ENCODE results near the gene GPSM1. TPM values are rescaled to one million over a fixed set of nuclear protein-coding genes. Genes with fewer than 3 reads are reported as not detected.

GPSM1 gene
- total RNA-seq, 1 experiment from 2014 or later: 24.7 TPM

DNA sequence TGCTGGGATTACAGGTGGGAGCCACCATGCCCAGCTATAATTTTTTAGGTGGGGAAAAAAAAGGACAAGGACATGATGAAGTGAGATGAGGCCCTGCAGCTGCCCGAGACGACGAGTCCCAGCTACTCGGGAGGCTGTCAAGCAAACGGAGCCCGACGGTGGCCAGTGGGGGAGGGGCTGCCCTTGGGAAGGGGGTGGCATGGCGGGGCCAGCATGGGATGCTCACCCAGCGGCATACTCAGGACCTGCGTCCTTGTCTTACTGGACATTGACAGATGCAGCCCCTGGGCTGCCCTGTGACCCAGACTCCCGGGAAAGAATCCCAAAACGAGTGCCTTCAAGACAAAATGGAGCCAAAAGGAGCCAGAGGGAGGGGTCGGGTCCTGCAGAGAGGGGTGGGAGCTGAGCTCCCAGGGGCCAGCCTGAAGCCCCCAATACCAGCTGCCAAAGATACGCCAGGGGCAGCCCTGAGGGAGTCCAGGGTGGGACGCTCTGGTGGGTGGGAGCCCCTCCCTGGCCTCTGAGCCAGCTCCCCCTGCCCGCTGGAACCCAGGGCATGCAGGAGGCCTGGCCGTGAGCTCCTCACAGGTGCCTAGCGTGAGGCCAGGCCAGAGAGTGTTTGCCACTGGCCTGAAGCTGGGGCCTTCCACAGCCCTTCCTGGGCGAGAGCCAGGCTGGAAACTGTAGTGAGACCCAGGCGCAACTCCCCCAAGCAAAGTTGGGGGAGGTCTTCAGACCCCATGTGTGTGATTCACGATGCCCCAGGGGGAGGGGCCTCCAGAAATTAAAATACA lies 39.2 kb upstream of the GPSM1 start:
- Histone ChIP-seq H3K4me1 (ENCODE audit: insufficient read depth, low read length) (no peaks in the 10 kb centered on the region), H4K8ac (replicated peaks; ENCODE audit: insufficient read length, low read depth, low read length) (no peak overlapping the region), H3T11ph (ENCODE audit: low read length) (no peak overlapping the region), H3K23me2 (ENCODE audit: insufficient read length, low read depth, low read length, poor library complexity, severe bottlenecking) (peaks cover 3% of the 10 kb centered on the region), H2BK5ac (ENCODE audit: insufficient read length, low read length) (no peak overlapping the region), H3K18ac (ENCODE audit: insufficient read length, low read depth, low read length) (no peak overlapping the region), H3K4ac (ENCODE audit: low read depth, low read length) (no peak overlapping the region), H3K14ac (ENCODE audit: insufficient read depth, low read length) (no peak overlapping the region), H4K20me1 (ENCODE audit: control insufficient read depth, insufficient read depth, insufficient read length) (no peaks in the 10 kb centered on the region), H3K79me1 (ENCODE audit: insufficient read depth, low read depth, low read length, poor library complexity, severe bottlenecking) (no peaks in the 10 kb centered on the region), H4K5ac (ENCODE audit: insufficient read length, low read depth, low read length) (no peak overlapping the region), H3K27ac (ENCODE audit: insufficient read length, low read depth, low read length) (no peak overlapping the region), H3K23ac (ENCODE audit: insufficient read length, low read depth, low read length) (no peak overlapping the region), H2BK12ac (ENCODE audit: insufficient read length, low read depth, low read length) (no peak overlapping the region), H3K27me3 (ENCODE audit: insufficient read depth, low read length) (no peaks in the 10 kb centered on the region), H4K91ac (ENCODE audit: insufficient read length, low read depth, low read length) (no peak overlapping the region), H3K56ac (ENCODE audit: insufficient read length, low read depth, low read length) (no peak overlapping the region), H2BK20ac (ENCODE audit: low read depth, low read length, poor library complexity, severe bottlenecking) (no peak overlapping the region), H2AK5ac (ENCODE audit: insufficient read length, low read length) (no peak overlapping the region), H3K4me2 (ENCODE audit: insufficient read depth, insufficient read length, low read length) (no peak overlapping the region), H2AFZ (ENCODE audit: low read length) (no peak overlapping the region), H2BK15ac (ENCODE audit: low read depth, low read length) (no peak overlapping the region), H3K9me3 (ENCODE audit: control insufficient read depth, low read depth, low read length) (peaks cover 4% of the 10 kb centered on the region), H3K9ac (ENCODE audit: extremely low read depth, insufficient read length, low read length) (no peak overlapping the region), H2BK120ac (ENCODE audit: low read depth, low read length, poor library complexity, severe bottlenecking) (no peak overlapping the region), H3K79me2 (ENCODE audit: insufficient read depth, low read length) (no peaks in the 10 kb centered on the region)
- no peak for DNase-seq
- peaks cover 6% of the 10 kb centered on the region for H3K27me3 Mint-ChIP-seq (ENCODE audit: low read depth)
- no CpG with 5 or more reads among the region's 21 CpGs for WGBS (ENCODE audit: extremely low coverage, insufficient read length, low lambda C conversion rate)
- peaks cover 4 to 5% of the 10 kb centered on the region in 2 experiments; a peak in 2 of 4 replicates for H3K4me1 Mint-ChIP-seq
- peak overlapping the region in 1 of 3 experiments; percentile 55; a peak in 1 of 7 replicates for H3K27ac Mint-ChIP-seq
- no peaks in the 10 kb centered on the region for H3K36me3 Mint-ChIP-seq (ENCODE audit: insufficient read depth in 1 of 3, low read depth in 3 of 3)
- H3K4me3 Mint-ChIP-seq: no peak overlapping the region
- TF ChIP-seq, protein P1, sequence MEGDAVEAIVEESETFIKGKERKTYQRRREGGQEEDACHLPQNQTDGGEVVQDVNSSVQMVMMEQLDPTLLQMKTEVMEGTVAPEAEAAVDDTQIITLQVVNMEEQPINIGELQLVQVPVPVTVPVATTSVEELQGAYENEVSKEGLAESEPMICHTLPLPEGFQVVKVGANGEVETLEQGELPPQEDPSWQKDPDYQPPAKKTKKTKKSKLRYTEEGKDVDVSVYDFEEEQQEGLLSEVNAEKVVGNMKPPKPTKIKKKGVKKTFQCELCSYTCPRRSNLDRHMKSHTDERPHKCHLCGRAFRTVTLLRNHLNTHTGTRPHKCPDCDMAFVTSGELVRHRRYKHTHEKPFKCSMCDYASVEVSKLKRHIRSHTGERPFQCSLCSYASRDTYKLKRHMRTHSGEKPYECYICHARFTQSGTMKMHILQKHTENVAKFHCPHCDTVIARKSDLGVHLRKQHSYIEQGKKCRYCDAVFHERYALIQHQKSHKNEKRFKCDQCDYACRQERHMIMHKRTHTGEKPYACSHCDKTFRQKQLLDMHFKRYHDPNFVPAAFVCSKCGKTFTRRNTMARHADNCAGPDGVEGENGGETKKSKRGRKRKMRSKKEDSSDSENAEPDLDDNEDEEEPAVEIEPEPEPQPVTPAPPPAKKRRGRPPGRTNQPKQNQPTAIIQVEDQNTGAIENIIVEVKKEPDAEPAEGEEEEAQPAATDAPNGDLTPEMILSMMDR (conservative IDR thresholded peaks at IDR 0.05): no peak
- H3K9me3 Mint-ChIP-seq: no peaks in the 10 kb centered on the region
